ENCODE measurements around the gene AGPAT3.

Gene AGPAT3

GRCh38 chr21:43997766-43998742, 133.0 kb downstream of the AGPAT3 start:
- Histone ChIP-seq H3K4me2 (ENCODE audit: low read length) (no peak overlapping the region), H3K27me3 (ENCODE audit: control insufficient read depth, insufficient read depth, low read length) (no peaks in the 10 kb centered on the region), H2AFZ (no peak overlapping the region), H3K9ac (no peak overlapping the region), H3K4me1 (no peaks in the 10 kb centered on the region), H3K9me3 (ENCODE audit: control insufficient read depth, low read length) (no peaks in the 10 kb centered on the region), H3K4me3 (ENCODE audit: low read depth, low read length) (no peak overlapping the region), H3K36me3 (ENCODE audit: control insufficient read depth, insufficient read depth, low read length) (no peaks in the 10 kb centered on the region), H3K79me2 (no peaks in the 10 kb centered on the region), H3K27ac (no peak overlapping the region)
- TF ChIP-seq, protein P1, sequence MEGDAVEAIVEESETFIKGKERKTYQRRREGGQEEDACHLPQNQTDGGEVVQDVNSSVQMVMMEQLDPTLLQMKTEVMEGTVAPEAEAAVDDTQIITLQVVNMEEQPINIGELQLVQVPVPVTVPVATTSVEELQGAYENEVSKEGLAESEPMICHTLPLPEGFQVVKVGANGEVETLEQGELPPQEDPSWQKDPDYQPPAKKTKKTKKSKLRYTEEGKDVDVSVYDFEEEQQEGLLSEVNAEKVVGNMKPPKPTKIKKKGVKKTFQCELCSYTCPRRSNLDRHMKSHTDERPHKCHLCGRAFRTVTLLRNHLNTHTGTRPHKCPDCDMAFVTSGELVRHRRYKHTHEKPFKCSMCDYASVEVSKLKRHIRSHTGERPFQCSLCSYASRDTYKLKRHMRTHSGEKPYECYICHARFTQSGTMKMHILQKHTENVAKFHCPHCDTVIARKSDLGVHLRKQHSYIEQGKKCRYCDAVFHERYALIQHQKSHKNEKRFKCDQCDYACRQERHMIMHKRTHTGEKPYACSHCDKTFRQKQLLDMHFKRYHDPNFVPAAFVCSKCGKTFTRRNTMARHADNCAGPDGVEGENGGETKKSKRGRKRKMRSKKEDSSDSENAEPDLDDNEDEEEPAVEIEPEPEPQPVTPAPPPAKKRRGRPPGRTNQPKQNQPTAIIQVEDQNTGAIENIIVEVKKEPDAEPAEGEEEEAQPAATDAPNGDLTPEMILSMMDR (IDR thresholded peaks at IDR 0.05): no peak

DNA sequence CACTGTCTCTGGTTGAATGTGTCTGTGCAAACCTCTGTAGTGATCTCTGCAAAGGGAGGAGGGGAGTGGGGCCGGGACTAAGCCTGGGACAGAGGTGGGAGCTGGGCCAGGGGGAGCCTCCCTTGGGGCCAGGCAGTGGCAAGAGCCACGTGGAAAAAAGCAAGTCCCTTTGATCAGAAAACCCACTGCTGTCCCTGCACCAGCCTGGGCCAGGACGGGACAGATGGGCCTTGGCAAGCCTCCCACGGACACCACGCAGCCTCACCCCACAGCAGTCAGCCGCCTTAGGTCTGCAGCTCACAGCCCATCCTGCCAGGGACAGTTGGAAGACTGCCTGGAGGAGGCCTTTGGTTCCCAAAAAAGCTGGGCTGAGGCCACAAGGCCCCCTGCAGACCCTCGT, 135.3 kb downstream of the AGPAT3 start:
- Histone ChIP-seq H3K4me3 (ENCODE audit: low read depth, low read length) (no peak overlapping the region), H3K4me1 (no peaks in the 10 kb centered on the region), H3K9me3 (ENCODE audit: control insufficient read depth, low read length) (no peaks in the 10 kb centered on the region), H3K4me2 (ENCODE audit: low read length) (no peak overlapping the region), H3K36me3 (ENCODE audit: control insufficient read depth, insufficient read depth, low read length) (no peaks in the 10 kb centered on the region), H3K27me3 (ENCODE audit: control insufficient read depth, insufficient read depth, low read length) (no peaks in the 10 kb centered on the region), H3K79me2 (no peaks in the 10 kb centered on the region), H3K27ac (no peak overlapping the region), H3K9ac (no peak overlapping the region), H2AFZ (no peak overlapping the region)
- TF ChIP-seq, protein P1 (IDR thresholded peaks at IDR 0.05): no peak

DNA sequence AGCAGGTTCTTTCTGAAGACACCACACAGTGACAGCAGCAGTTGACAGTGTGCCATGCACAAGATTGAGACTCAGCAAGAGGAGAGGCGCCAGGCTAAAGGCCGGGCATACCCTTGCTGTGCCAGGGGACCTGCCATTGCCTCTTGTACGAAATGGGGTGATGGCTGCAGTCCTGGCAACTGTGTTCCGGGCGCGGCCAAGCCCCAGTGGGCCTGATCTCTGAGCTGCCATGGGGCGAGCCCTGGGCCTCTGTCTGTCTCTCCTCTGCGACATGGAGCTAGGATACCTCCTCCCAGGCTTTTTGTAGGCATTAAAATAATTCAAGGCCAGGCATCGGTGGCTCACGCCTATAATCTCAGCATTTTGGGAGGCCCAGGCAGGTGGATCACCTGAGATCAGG, 137.5 kb downstream of the AGPAT3 start:
- Histone ChIP-seq H3K79me2 (no peaks in the 10 kb centered on the region), H3K27ac (no peak overlapping the region), H3K27me3 (ENCODE audit: control insufficient read depth, insufficient read depth, low read length) (no peaks in the 10 kb centered on the region), H3K4me3 (ENCODE audit: low read depth, low read length) (no peak overlapping the region), H3K4me1 (no peaks in the 10 kb centered on the region), H2AFZ (no peak overlapping the region), H3K9ac (no peak overlapping the region), H3K9me3 (ENCODE audit: control insufficient read depth, low read length) (no peaks in the 10 kb centered on the region), H3K4me2 (ENCODE audit: low read length) (no peak overlapping the region), H3K36me3 (ENCODE audit: control insufficient read depth, insufficient read depth, low read length) (no peaks in the 10 kb centered on the region)
- TF ChIP-seq, protein P1 (IDR thresholded peaks at IDR 0.05): no peak

DNA sequence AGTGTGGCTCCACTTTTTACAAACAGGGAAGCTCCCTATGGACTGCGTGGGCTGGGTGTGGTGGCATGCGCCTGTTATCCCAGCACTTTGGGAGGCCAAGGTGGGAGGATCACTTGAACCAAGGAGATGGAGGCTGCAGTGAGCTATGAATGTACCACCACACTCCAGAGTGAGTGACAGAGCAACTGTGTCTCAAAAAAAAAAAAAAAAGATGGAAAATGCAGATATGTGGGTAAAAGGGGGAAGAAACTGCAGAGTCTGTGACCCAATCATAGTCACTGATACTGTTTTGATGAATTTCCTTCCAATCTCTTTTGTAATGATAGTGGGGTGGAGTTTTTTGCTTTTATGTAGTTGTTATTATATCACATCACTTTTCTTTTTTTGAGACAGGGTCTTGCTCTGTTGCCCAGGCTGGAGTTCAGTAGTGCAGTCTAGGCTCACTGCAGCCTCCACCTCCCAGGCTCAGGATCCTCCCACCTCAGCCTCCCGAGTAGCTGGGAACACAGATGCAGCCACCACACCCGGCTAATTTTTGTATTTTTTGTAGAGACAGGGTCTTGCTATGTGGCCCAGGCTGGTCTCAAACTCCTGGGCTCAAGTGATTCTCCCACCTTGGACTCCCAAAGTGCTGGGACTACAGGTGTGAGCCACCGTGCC, 138.4 kb downstream of the AGPAT3 start:
- no peak overlapping the region for H3K9ac ChIP-seq
- H2AFZ ChIP-seq: no peak overlapping the region
- H3K79me2 ChIP-seq: no peaks in the 10 kb centered on the region
- no peak overlapping the region for H3K4me2 ChIP-seq (ENCODE audit: low read length)
- H3K9me3 ChIP-seq (ENCODE audit: control insufficient read depth, low read length): no peaks in the 10 kb centered on the region
- H3K4me3 ChIP-seq (ENCODE audit: low read depth, low read length): no peak overlapping the region
- TF ChIP-seq, protein P1 (IDR thresholded peaks at IDR 0.05): no peak
- H3K4me1 ChIP-seq: no peaks in the 10 kb centered on the region
- H3K27me3 ChIP-seq (ENCODE audit: control insufficient read depth, insufficient read depth, low read length): no peaks in the 10 kb centered on the region
- no peak overlapping the region for H3K27ac ChIP-seq
- no peaks in the 10 kb centered on the region for H3K36me3 ChIP-seq (ENCODE audit: control insufficient read depth, insufficient read depth, low read length)

All from parathyroid adenoma (tissue), 2 donors.